HG03066 (cell line): Measurements from ENCODE around the gene DDX1.

Experiments
- ATAC-seq: cut with Tn5 transposase; IDR thresholded peaks from one replicate; pipeline ENCODE4 v1.9.1; 2021; ENCODE audit warnings: low read depth; ENCODE audit not compliant: unreplicated experiment

Gene DDX1

GRCh38 chr2:15642011-15642814 is 50.5 kb downstream of the DDX1 start:
- ATAC-seq = no peak

- no peak for ATAC-seq
Measured at GRCh38 chr2:15642815-15643500, 51.3 kb downstream of the DDX1 start.

- no peak for ATAC-seq
Measured at GRCh38 chr2:15643791-15644585, 52.3 kb downstream of the DDX1 start.

- no peak for ATAC-seq
Measured at GRCh38 chr2:15645300-15645699, 53.6 kb downstream of the DDX1 start.

- ATAC-seq = no peak
Measured at GRCh38 chr2:15645720-15646385, 54.2 kb downstream of the DDX1 start.

GRCh38 chr2:15646661-15647060 is 55.0 kb downstream of the DDX1 start:
- ATAC-seq = no peak

GRCh38 chr2:15647622-15648590 is 56.2 kb downstream of the DDX1 start:
- no peak for ATAC-seq

DNA sequence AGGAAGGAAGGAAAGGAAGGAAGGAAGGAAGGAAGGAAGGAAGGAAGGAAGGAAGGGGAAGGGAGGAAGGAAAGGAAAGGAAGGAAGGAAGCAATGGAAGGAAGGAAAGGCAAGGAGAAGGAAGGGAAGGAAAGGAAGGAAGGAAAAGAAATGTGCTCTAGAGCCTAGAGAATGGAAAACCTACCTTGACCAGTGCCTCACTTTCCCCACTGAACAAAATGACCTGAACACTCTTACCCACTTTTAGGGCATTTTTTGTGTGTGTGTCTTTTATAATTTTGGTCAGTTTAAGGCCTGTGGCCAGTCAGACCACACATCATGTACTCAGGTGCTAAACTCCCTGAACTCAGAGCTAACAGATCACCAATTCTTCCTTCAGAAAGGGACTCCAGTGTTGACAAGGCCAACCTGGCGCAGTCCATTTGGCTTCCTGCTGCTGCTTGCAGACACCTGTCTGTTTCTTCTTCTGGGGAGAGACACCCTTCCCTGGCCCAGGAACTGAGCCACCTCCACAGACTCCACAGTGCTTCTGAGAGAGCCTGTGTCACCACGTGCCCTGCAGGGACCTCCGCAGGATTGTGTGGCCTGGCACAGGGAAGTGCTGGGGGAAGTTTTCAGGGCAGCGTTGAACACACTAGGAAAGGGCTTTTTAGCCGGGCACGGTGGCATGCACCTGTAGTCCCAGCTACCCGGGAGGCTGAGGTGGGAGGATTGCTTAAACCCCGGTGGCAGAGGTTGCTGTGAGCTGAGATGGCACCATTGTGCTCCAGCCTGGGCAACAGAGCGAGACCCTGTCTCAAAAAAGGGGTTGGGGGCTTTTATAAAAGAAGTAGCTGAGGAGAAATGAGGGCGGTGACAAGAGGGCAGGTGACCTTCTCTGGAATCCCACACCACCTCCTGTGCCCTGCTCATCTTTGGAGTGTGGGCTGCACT is 57.2 kb downstream of the DDX1 start:
- ATAC-seq = no peak

- no peak for ATAC-seq
Measured at GRCh38 chr2:15649561-15650255, 58.0 kb downstream of the DDX1 start.

DNA sequence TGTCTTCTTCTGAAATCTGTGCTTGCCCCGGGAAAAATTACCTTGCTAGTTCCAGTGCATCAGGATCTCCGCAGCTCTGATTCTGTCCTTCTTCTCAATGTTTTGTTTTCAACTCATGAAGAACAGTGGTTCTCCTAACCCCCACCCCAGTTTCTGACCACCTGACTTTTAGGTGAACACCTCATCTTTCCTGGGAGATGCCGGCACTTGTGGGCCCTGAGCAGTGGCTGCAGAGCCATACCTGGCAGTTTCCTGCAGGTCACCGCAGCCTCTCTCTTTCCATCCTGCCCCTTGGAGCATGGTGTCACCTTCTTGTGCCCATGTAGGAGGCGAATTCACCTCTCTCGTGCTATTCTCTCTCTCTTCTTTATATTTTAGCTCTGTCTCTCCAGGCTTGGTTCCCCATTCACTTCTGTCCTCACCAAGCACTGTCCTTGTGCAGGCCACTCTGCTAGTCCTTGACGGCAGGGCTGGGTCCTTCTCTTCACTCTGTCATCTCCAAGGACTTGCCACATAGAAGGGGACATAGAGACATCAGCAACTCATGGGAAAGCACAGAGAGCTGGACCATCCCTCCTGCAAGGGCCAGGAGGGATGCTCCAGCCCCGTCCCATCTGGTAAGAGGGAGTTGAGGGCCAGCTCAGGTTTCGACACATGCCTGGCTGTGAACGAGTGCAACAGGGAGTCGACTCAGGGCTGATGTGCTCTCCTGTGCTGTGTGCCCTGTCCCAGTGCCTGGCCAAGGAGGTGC is 59.1 kb downstream of the DDX1 start:
- ATAC-seq = no peak

DNA sequence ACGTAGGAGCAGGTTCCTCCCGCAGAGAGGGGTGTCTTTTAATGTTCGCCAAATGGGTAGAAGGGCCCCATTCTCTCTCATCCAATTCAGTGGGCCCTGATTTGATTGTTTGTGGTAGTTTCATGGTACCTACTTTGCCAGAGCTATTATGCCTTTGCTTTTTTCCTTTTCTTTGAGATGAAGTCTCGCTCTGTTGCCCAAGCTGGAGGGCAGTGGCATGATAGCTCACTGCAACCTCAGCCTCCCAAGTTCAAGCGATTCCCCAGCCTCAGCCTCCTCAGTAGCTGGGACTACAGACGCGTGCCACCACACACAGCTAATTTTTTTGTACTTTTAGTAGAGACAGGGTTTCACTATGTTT is 59.7 kb downstream of the DDX1 start:
- no peak for ATAC-seq

GRCh38 chr2:15652252-15652651 is 60.6 kb downstream of the DDX1 start:
- no peak for ATAC-seq

- ATAC-seq = no peak
Measured at GRCh38 chr2:15652801-15653200, 61.1 kb downstream of the DDX1 start.

GRCh38 chr2:15653806-15654726 is 62.4 kb downstream of the DDX1 start:
- ATAC-seq = no peak

GRCh38 chr2:15654727-15655073 is 63.0 kb downstream of the DDX1 start:
- ATAC-seq = no peak

GRCh38 chr2:15655123-15655887 is 63.6 kb downstream of the DDX1 start:
- no peak for ATAC-seq
